ENCODE measurements around the gene ELAC2.

Gene ELAC2

DNA sequence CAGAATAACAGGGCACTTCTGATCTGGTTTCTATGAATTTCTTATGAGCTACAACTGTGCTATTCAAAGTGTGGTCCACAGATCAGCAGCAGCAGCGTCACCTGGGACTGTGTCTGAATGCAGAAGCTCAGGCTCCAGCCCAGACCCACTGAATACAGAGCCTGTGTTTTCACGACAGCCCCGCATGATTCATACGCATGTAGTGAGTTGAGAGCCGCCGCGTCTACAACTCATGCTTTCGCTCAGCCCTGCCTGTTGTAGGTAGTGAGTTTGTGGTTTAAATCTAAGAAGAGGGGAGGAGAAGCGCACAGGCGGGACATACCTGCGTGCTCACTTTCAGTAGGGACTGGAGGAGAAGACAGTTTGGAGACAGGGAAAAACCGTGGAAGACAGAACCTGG, 28.5 kb upstream of the ELAC2 start:
- ChIA-PET POLR2A (no interaction called here), CTCF (interaction anchor here (12.3 kb wide), 1 partner anchor 16 kb away, joined by 169 read pairs; no protein-coding TSS in a partner anchor)
- no peak overlapping the region for H3K4me3 ChIP-seq (ENCODE audit: low read depth, low read length)
- TF ChIP-seq, protein P1, sequence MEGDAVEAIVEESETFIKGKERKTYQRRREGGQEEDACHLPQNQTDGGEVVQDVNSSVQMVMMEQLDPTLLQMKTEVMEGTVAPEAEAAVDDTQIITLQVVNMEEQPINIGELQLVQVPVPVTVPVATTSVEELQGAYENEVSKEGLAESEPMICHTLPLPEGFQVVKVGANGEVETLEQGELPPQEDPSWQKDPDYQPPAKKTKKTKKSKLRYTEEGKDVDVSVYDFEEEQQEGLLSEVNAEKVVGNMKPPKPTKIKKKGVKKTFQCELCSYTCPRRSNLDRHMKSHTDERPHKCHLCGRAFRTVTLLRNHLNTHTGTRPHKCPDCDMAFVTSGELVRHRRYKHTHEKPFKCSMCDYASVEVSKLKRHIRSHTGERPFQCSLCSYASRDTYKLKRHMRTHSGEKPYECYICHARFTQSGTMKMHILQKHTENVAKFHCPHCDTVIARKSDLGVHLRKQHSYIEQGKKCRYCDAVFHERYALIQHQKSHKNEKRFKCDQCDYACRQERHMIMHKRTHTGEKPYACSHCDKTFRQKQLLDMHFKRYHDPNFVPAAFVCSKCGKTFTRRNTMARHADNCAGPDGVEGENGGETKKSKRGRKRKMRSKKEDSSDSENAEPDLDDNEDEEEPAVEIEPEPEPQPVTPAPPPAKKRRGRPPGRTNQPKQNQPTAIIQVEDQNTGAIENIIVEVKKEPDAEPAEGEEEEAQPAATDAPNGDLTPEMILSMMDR (IDR thresholded peaks at IDR 0.05; ENCODE audit: insufficient read depth, low read length, missing control alignments) = no peak
- DNase-seq (ENCODE audit: low read depth, low spot score) = no peak

DNA sequence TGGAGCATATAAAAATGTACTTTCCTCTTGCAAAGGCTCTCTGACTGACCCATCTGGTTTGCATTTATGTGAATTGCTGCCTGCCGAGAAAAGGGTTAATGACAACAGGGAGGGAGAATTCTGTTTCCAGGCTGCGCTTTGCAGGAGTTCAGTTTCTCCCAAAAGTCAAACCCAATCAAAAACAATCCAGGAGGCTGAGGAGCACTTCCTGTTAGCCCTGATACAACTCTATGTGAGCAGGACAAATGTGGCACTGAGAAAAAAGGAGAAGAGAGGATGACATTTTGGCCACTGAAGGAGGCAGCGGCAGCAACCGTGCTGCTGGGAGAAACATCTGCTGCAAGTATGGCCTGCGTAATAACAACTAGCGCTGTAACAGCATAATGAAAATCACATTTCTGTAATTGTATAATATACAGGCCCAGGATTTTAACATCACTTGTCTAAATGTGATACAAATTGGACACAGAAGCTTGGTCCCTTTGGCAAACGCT, 26.8 kb upstream of the ELAC2 start:
- CTCF ChIA-PET = interaction anchor here (1.0 to 12.3 kb wide), 2 partner anchors 14 to 20 kb away, joined by 3 to 169 read pairs; no protein-coding TSS in a partner anchor
- POLR2A ChIA-PET = no interaction called here
- DNase-seq (ENCODE audit: low read depth, low spot score) = no peak

GRCh38 chr17:13038931-13039665, 21.3 kb upstream of the ELAC2 start:
- ChIA-PET POLR2A (no interaction called here), CTCF (interaction anchor here (12.3 kb wide), 1 partner anchor 9 kb away, joined by 169 read pairs; no protein-coding TSS in a partner anchor)
- TF ChIP-seq, protein P1 (IDR thresholded peaks at IDR 0.05; ENCODE audit: insufficient read depth, low read length, missing control alignments) = no peak
- H3K4me3 ChIP-seq (ENCODE audit: low read depth, low read length) = no peak overlapping the region
- DNase-seq (ENCODE audit: low read depth, low spot score) = no peak

More for the DNA sequence above, 26.8 kb upstream of the ELAC2 start:
- H3K4me3 ChIP-seq (ENCODE audit: low read depth, low read length) = no peak overlapping the region; the same call in 1 of the 2 replicates
- TF ChIP-seq, protein P1 (IDR thresholded peaks at IDR 0.05; ENCODE audit: insufficient read depth, low read length, missing control alignments) = no peak

- TF ChIP-seq, protein P1 (IDR thresholded peaks at IDR 0.05; ENCODE audit: insufficient read depth, low read length, missing control alignments) = no peak
- ChIA-PET POLR2A (no interaction called here), CTCF (interaction anchor here (1.0 kb wide), 1 partner anchor 13 kb away, joined by 3 read pairs; no protein-coding TSS in a partner anchor)
- H3K4me3 ChIP-seq (ENCODE audit: low read depth, low read length) = no peak overlapping the region
- DNase-seq (ENCODE audit: low read depth, low spot score) = no peak
These were observed 18.9 kb upstream of the ELAC2 start for GRCh38 chr17:13036751-13037150.

DNA sequence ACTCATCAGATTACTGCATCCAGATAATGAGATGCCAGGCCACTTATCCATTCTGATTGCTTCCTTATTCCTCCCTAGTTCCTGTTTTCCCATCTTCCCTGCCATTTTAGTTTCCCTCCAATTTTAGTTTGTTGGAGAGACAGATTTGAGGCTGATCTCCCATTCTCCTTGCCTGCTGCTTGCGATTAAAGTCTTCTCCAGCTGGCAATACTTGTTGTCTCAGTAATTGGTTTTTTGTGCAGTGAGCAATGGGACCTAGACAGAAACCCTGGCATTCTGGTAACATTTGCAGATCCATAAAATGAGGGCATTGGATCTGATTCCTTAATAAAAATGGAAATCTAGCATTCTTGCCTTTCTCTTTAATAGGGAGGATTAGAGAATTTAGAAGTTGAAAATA, 17.6 kb upstream of the ELAC2 start:
- TF ChIP-seq, protein P1 (IDR thresholded peaks at IDR 0.05; ENCODE audit: insufficient read depth, low read length, missing control alignments) = no peak
- CTCF ChIA-PET = no interaction called here
- no peak overlapping the region for H3K4me3 ChIP-seq (ENCODE audit: low read depth, low read length)
- POLR2A ChIA-PET = no interaction called here
- no peak for DNase-seq (ENCODE audit: low read depth, low spot score)

DNA sequence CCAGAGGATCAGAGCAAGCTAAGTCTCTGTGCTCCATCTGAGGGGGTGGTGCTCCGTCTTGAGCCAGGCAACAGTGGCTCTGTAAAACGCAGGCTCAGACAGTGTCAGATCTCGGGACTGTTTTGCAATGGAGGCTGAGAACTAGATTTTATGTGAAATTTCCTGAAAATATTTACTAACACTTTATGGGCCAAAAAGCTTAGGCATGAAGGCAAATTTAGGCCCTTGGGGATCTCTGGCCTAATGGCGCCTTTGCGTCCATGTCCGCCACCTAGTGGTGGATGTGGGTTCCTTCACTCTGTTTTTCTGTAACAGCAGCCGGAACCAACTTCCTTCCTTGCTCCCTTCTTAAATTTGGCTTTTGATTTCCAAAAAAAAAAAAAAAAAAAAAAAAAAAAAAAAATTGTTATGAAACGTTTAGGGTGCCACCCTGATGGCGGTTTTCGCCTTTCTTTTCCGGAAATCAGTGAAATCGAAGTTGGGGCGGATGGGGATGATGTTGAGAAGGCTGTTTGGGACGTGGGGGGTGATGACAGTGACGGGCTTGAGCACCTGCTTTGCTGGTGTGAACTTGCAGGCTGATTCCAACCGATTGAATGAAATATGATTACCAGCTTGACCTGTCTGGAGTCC, 14.0 kb upstream of the ELAC2 start:
- no peak overlapping the region for H3K4me3 ChIP-seq (ENCODE audit: low read depth, low read length)
- ChIA-PET POLR2A (no interaction called here), CTCF (interaction anchor here (0.5 to 8.4 kb wide), 15 partner anchors 11 to 1220 kb away, joined by 3 to 169 read pairs (median 7); partner anchors contain the start of gene ELAC2)
- no peak for DNase-seq (ENCODE audit: low read depth, low spot score)
- TF ChIP-seq, protein P1 (IDR thresholded peaks at IDR 0.05; ENCODE audit: insufficient read depth, low read length, missing control alignments) = peak; percentile 72

All from AG04449 (cell line).